GM19193 (cell line): ENCODE results near the gene ACOT7.

Source experiments
- POLR2A ChIP-seq: IDR thresholded peaks from 4 replicates; pipeline ENCODE4 v1.6.1; 2011; ENCODE audit not compliant: insufficient read depth, insufficient read length; ENCODE audit errors: extremely low read depth

The ACOT7 gene

DNA sequence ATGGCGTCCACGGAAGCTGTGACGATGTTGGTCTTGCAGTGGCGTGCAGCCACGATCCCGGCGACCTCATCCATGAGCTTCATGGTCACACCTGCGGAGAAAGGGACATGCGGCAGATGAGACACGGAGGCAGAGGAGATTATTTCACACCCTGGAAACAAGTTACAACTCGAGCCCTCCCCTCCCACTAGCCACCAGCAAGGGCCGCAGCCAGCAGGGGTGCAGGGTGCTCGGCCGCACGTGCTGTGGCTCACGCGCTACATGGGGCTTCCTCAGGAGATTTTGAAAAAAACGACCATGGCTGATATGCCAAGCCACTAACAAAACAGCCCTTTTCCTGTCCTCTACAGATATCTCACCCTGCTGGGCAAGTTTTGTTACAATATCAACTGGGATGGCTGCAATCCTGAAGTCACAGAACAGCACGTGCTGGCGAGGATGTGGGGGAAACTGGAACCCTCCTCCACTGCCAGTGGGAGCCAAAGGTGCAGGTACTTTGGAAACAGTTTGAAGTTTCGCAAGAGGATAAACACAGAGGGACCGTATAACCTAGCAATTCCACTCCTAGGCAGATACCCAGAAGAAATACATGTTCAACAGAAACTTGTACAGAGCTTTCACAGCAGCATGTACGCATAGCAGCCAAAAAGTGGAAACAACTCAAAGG lies 98.5 kb downstream of the ACOT7 start:
- TF ChIP-seq POLR2A, result no peak

DNA sequence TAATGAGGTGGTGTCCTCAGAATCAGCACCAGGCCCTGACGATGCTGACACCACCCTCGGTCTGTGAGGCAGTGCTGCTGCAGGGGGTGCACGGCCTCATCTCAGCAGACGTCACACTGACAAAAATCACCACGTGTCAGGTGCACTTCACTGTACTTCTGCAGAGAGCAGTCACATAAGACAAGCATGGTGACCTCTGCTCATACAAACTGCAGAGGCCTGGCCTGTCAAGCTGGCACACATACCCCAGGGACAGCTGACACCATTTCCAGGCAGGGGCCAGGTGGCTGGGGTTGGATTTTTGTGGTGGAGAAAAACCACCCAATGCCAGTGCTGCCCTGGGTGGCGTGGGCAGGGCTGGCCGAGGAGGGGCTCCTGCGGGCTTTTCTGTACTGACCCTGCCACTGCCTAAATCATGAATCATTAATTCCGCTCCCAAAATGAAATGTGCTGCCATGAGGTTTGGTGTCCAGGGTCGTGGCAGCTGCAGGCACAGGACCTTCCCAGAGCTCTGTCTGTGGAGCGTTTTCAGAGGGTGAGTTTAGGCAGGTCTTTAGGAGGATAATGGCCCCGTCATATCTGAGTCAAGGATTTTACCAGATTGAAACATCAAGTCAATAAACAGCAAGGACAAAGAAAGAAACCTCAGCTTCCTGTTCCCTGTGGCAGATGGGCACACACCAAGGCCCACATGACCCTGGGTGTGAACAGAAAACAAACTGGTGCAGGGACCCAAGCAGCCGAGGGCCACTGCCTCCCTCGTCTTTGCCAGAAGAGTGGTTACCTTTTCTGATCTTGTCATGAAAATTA lies 99.3 kb downstream of the ACOT7 start:
- no peak for TF ChIP-seq POLR2A

DNA sequence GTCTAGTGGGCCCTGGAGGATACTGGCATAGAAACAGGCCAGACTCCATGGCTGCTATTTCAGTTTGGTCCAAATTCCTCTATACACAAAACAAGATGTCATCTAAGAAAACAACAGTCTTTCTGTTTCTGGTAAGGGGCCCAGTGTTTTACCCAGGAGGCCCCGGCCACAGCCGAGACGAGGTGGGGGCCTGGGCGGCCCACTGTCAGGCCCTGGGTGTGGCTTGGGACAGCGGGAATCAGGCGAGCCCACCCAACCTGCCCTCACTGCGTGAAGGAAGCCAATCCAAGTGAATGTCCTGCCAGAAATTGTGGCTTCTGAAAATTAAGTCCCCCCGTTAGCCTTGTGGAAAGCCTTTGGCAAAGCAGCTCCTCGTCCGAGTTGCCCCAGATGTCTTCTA lies 101.5 kb downstream of the ACOT7 start:
- TF ChIP-seq POLR2A, result no peak

DNA sequence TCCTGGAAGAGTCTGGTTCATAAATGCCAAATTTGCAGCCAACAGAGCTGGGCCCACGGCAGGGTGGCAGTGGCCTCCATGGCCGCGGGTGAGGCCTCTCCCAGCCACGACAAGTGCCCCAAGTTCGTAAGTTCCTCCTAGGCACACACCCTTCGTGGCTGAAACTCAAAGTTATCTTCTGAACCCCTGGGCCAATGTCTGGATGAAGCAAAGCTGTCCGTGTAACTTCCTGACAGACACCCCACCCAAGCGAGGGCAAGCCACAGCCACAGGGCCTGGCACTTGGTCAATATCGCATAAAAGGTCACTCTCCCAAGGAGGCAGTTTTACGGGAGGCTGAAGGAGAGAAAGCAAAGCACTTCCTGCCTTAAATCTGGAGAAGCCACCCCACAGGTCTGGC lies 104.9 kb downstream of the ACOT7 start:
- no peak for TF ChIP-seq POLR2A

DNA sequence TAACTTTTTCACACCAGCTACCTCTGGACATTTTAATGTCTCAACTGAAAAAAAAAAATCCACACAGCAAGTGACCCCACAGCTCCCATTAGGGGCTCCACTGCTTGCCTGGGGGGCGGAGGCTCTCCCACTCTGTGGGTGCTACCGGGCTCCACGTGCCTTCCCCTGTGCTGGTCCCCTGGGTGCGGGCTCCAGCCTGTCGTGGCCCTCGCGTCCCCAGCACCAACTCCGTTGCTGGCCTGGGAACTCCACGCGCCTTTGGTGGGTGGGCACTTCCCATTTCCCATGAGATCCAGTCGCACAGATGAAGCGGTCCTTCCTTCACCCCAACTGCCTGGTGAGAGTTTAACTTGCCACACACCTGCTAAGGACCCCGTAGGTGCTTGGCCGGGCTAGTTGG lies 105.5 kb downstream of the ACOT7 start:
- TF ChIP-seq POLR2A, result no peak

DNA sequence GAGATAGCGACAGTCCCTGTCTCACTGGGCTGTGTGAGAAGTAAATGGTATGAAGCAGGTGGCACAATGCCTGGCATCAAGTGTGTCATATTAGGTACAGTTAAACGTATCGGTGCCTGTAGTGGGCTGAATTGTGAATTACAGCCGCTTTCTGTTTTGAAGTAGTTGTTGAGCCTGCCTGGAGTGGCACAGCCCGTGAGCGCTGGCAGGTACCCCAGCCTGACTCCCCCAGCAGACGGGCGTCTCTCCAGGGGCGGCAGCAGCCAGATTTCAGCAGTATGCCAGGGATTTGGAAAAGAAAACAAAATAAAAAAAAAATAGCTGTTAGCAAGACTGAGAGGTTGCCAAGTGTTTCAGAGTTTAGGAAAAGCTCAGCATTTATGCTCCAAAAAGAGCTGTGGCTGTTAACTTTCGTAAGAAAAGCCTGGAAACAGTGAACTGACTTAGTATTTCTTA lies 106.1 kb downstream of the ACOT7 start:
- TF ChIP-seq POLR2A, result no peak

DNA sequence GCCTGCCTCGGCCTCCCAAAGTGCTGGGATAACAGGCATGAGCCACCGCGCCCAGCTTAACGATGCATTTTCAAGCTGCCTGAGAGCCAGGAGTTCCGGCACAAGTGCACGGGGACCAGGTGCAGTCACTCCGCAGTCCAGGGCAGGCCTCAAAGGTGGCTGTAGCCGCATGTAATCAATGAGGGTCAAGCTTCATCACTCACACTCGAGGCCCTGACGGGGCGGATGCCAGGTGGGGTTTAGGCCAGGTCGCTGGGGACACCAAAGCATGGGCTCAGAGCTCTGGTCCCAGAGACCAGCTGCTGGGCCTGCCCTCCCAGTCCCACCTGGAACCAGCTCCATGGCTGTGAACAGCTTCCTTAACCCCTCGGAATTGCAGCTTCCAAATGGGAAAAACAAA lies 106.5 kb downstream of the ACOT7 start:
- no peak for TF ChIP-seq POLR2A

DNA sequence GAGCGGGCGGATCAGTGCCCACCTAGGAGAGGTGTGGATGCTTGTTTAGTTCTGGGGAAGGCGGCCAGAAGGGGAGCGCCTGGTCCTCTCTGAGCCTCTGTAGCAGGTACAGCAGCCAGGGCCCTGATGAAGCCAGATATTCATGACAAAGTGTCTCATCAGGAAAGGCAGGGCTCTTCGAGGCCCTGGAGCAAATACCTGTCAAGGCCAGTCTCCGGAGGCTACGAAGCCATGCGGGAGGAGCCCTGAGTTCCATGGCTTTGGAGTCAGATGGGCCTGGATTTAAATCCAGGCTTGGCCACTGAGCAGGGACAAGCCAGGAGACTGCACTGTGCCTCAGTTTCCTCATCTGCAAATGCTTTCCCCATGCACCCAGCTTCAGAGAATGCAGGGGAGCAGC lies 107.3 kb downstream of the ACOT7 start:
- TF ChIP-seq POLR2A, result no peak

DNA sequence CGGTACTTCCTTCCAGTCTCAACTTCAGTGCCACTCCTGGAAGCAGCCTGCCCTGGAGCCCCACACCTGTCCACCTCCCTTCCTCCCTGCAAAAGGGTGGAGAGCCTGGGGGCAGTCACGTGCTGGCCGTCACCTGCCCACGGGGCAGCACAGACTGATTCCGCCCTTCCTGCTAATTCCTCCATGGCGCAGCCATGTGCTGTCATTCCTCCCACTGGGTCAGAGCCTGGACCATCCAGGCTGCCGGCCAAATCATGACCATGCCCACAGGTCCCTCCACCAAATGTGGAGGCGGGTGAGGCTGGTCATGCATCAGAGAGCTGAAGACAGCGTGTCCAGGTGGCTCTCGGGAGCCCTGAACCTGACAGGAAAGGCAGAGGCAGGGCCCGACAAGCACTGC lies 108.2 kb downstream of the ACOT7 start:
- no peak for TF ChIP-seq POLR2A

DNA sequence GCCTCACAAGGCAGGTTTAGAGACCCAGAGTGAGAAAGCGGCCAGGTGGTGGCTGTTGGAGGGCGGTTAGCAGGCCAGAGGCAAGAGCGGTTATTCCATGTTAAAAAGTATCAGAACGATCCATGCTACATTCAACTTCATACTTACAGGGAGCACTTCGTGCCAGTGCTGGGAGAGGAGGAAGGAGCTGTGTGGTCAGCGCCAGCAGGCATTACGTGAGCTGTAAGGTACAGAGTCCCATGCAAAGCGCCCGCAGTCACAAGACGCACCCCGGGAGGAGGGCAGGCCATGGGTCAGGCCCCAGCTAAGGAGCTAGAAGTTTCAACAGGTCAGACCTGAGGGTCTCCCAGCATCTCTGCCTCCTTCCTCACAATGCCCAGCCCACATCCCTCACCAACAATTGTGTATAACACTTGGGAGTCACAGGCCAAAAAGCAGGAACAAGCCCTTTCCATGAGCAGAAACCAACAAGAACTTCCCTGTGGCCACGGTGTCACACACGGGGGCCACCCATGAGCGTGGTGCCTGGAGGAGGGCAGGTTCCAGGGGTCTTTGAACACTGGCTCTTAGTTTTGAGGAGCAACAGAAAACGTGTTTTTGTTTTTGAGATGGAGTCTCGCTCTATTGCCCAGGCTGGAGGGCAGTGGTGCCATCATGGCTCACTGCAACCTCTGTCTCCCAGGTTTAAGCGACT lies 110.8 kb downstream of the ACOT7 start:
- no peak for TF ChIP-seq POLR2A

DNA sequence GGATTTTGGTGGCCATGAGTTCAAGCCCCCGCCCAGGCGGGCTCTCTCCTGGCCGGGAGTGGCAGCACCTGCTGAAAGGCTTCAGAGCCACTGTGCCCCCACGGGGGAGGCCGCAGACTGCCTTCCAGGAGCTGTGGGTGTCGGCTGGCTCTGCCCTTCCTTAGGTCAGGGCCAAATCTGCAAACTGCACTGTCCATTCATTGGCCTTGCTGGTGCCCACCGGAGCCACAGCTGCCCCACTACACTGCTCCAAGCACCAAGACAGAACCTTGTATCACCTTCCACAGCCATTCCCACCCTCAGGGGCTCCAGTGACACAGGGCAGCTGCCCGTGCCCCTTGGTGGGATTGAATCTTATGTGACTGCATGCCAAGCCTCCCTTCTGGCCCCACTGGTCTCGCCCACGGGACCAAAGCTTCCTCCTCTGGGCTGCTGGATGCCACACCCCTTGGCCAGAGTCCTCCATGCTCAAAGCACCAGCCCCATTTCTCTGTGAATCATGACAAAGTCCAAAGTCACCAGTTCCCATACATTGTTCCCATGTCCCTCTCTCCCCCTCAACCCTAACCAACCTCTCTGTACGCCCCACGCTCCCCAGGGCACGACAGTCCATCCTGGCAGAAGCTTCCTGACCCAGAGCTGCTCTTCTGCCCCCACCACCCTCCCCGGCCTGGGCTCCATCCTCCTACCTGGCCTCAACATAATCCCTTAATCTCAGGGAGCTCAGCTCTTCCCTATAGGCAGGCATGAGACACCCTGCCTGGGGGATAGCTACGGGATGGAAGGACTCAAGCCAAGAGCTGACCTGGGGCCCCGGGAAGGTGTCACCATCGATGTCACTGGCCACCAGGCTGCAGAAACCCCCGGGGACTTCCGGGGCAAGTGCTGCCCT lies 111.8 kb downstream of the ACOT7 start:
- TF ChIP-seq POLR2A, result no peak

DNA sequence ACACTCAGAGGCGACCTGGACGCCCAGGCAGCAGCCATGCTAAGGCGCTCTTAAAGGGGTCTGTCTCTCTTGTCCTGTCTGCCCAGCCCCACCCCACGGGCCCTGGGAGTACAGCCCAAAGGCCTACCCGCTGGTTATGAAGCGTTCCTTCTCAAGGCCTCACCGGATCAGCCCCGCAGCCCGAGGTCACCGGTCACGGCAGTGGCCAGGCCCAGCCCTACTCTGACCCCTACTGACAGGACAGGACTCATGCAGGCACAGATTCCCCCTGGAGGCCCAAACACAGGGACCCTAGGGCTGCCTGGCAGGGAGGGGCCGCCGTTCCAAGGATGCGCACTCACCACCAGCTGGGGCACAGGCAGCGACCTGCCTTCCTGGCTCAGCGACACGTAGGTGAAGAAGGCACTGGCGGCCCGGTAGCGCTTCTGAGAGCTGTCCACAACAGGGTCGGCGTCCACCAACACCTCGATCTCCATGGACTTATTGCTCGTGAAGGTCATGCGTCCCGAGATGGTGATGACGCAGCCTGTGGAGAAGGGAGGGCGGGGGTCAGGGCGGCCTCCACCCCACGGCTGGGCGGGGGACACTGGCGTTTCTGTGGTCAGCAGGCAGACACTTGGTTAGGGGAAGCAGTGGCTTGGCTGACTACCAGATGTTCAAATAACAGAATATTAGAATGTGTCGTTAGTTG lies 112.7 kb downstream of the ACOT7 start:
- TF ChIP-seq POLR2A, result no peak

DNA sequence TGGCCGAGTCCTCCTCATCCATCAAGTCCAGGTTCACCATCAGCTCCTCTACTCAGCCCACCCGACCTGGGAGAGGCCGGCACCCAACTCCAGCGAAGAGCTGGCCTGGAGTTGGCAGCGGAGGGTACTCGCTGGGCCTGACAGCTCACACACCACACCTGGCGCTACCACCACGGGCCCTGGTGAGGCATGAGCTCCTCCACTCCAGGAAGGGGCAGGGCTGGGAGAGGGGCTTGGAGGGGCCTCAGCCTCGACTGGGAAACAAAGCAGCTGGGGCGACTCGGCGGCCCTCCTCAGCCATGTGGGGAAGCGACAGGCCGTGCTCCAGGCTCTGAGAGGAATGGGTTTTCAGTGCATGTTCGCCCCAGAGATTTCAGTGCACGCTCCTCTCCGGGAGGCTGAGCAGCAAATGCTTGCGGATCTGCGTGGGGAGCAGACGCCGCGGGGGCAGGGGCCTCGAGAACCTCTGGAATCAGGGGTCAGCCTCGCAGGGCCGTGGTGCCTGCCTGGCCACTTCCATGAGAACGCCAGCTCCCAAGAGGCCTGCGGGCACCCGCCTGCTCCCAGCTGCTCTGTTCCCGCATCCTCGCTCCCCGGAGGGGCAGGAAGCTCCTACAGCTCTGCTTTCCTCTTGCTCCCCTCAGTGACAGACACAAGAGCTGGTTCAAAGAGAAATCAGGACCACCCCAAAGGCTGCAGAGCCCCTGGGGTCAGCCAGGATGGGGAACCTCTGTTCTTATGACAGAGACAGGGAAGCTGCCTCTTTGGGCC lies 113.8 kb downstream of the ACOT7 start:
- TF ChIP-seq POLR2A, result no peak
